ENCODE data around the gene RIBC2.
"Not testable (repeated sequence)": the region's sequence is repeated elsewhere in the genome, so short reads cannot be mapped to it uniquely, and the experiment has no call there.

Gene RIBC2

GRCh38 chr22:45425101-45425500 lies 11.6 kb downstream of the RIBC2 start:
- no peak for DNase-seq (ENCODE audit: low read depth)

GRCh38 chr22:45425531-45426265 lies 12.2 kb downstream of the RIBC2 start:
- DNase-seq (ENCODE audit: low read depth) = no peak

GRCh38 chr22:45426387-45426786 lies 12.9 kb downstream of the RIBC2 start:
- no peak for DNase-seq (ENCODE audit: low read depth)

GRCh38 chr22:45427114-45427513 lies 13.6 kb downstream of the RIBC2 start:
- no peak for DNase-seq (ENCODE audit: low read depth)

- no peak for DNase-seq (ENCODE audit: low read depth)
Observed at GRCh38 chr22:45428391-45429385, 15.2 kb downstream of the RIBC2 start.

- DNase-seq (ENCODE audit: low read depth) = no peak
Observed at GRCh38 chr22:45429424-45429823, 15.9 kb downstream of the RIBC2 start.

GRCh38 chr22:45429981-45430775 lies 16.7 kb downstream of the RIBC2 start:
- no peak for DNase-seq (ENCODE audit: low read depth)

GRCh38 chr22:45430871-45431270 lies 17.4 kb downstream of the RIBC2 start:
- no peak for DNase-seq (ENCODE audit: low read depth)

GRCh38 chr22:45434981-45435380 lies 21.5 kb downstream of the RIBC2 start:
- DNase-seq (ENCODE audit: low read depth) = no peak

GRCh38 chr22:45435544-45436139 lies 22.1 kb downstream of the RIBC2 start:
- peak; percentile 85 for DNase-seq (ENCODE audit: low read depth)

GRCh38 chr22:45436871-45437517 lies 23.5 kb downstream of the RIBC2 start:
- not testable (repeated sequence) for DNase-seq (ENCODE audit: low read depth)

- DNase-seq (ENCODE audit: low read depth) = no peak
Observed at GRCh38 chr22:45438336-45438735, 24.8 kb downstream of the RIBC2 start.

GRCh38 chr22:45440688-45441087 lies 27.2 kb downstream of the RIBC2 start:
- not testable (repeated sequence) for DNase-seq (ENCODE audit: low read depth)

- peak; percentile 63 for DNase-seq (ENCODE audit: low read depth)
Observed at GRCh38 chr22:45441138-45441537, 27.6 kb downstream of the RIBC2 start.

GRCh38 chr22:45442116-45442515 lies 28.6 kb downstream of the RIBC2 start:
- no peak for DNase-seq (ENCODE audit: low read depth)

- no peak for DNase-seq (ENCODE audit: low read depth)
Observed at GRCh38 chr22:45444168-45444567, 30.7 kb downstream of the RIBC2 start.

GRCh38 chr22:45445031-45445710 lies 31.7 kb downstream of the RIBC2 start:
- DNase-seq (ENCODE audit: low read depth) = no peak

- no peak for DNase-seq (ENCODE audit: low read depth)
Observed at GRCh38 chr22:45446216-45446615, 32.7 kb downstream of the RIBC2 start.

GRCh38 chr22:45447596-45447995 lies 34.1 kb downstream of the RIBC2 start:
- not testable (repeated sequence) for DNase-seq (ENCODE audit: low read depth)

GRCh38 chr22:45448431-45448830 lies 34.9 kb downstream of the RIBC2 start:
- DNase-seq (ENCODE audit: low read depth) = peak; percentile 36

- DNase-seq (ENCODE audit: low read depth) = not testable (repeated sequence)
Observed at GRCh38 chr22:45449442-45449841, 35.9 kb downstream of the RIBC2 start.

Data from fibroblast of the conjunctiva (primary cell).